OCI-LY3 (cell line): ENCODE data around the gene RPL27.
"Not testable (repeated sequence)": the region's sequence is repeated elsewhere in the genome, so short reads cannot be mapped to it uniquely, and the experiment has no call there.

Experiments
- H2AFZ ChIP-seq: fragments of 200-600, 300-600 bp; shearing (Covaris generic); 2 replicates; pipeline ENCODE4 v1.6.0; 2014; ENCODE audit warnings: antibody characterized with exemption, low read depth, low read length
- H3K27ac ChIP-seq: fragments of 200-600, 300-600 bp; sonication (generic); 2 replicates; pipeline ENCODE4 v1.5.1; 2014; ENCODE audit warnings: mild to moderate bottlenecking, low read length, moderate library complexity, mixed read lengths
- H3K27me3 ChIP-seq: fragments of 200-600, 300-600 bp; sonication (generic); 2 replicates; pipeline ENCODE4 v1.6.1; 2014; ENCODE audit warnings: low read depth, low read length, mixed read lengths
- H3K36me3 ChIP-seq: fragments of 200-600, 300-600 bp; sonication (generic); replicated peaks from 2 replicates; pipeline ENCODE3; 2014; ENCODE audit warnings: low read depth, low read length, mixed read lengths
- H3K4me1 ChIP-seq: fragments of 300-600, 200-600 bp; sonication (generic); 2 replicates; pipeline ENCODE4 v1.6.1; 2014; ENCODE audit warnings: low read length, mixed read lengths
- H3K4me2 ChIP-seq: fragments of 200-600, 300-600 bp; sonication (generic); 2 replicates; pipeline ENCODE4 v1.6.1; 2014; ENCODE audit warnings: low read length, mixed read lengths
- H3K4me3 ChIP-seq: fragments of 300-600, 200-600 bp; sonication (generic); 2 replicates; pipeline ENCODE4 v1.5.1; 2014; ENCODE audit warnings: antibody characterized with exemption, mild to moderate bottlenecking, low read length, moderate library complexity
- H3K79me2 ChIP-seq: fragments of 300-600, 200-600 bp; shearing (Covaris generic); 2 replicates; pipeline ENCODE4 v1.6.1; 2014; ENCODE audit warnings: mild to moderate bottlenecking, low read length, mixed read lengths
- H3K9ac ChIP-seq: fragments of 300-600, 200-600 bp; shearing (Covaris generic); 2 replicates; pipeline ENCODE4 v1.6.0; 2014; ENCODE audit warnings: mild to moderate bottlenecking, low read length, moderate library complexity
- H3K9me3 ChIP-seq: fragments of 200-600, 300-600 bp; shearing (Covaris generic); 2 replicates; pipeline ENCODE4 v1.6.1; 2014; ENCODE audit warnings: low read length, mixed read lengths; ENCODE audit not compliant: insufficient read depth
- H4K20me1 ChIP-seq: fragments of 200-600, 300-600 bp; sonication (generic); 2 replicates; pipeline ENCODE4 v1.6.1; 2016; ENCODE audit warnings: low read length, mixed read lengths; ENCODE audit not compliant: insufficient read depth
- EZH2phosphoT487 ChIP-seq: fragments of 200-600 bp; shearing (Covaris generic); IDR thresholded peaks from 2 replicates; pipeline ENCODE4 v1.6.1; 2018; ENCODE audit warnings: antibody characterized with exemption, mixed run types, low read depth
- TF ChIP-seq, protein P1 (sequence below): fragments of 200-600, 300-600 bp; sonication (generic); IDR thresholded peaks from 2 replicates; pipeline ENCODE4 v1.5.1; 2014; ENCODE audit warnings: antibody characterized with exemption, low read length, low read depth

RPL27 gene

DNA sequence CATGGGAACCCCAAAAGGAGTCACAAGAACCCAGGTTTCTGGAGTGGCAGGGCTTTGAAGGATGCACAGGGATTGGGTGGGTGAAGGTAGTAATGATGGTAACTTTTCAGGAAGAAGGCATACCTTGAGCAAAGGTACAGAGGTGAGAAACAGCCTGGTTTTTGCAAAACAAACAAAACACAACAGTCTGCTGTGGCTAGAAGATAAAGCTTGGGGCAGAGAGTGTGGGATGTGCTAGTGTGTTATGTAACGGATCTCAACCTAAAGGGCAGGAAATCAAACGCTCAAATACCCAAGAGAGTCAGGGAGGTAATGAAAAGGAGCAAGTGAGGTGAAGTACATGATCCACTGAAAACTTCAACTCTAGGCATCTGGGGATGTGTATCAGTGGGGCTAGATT lies 23.0 kb upstream of the RPL27 start:
- TF ChIP-seq, protein P1, sequence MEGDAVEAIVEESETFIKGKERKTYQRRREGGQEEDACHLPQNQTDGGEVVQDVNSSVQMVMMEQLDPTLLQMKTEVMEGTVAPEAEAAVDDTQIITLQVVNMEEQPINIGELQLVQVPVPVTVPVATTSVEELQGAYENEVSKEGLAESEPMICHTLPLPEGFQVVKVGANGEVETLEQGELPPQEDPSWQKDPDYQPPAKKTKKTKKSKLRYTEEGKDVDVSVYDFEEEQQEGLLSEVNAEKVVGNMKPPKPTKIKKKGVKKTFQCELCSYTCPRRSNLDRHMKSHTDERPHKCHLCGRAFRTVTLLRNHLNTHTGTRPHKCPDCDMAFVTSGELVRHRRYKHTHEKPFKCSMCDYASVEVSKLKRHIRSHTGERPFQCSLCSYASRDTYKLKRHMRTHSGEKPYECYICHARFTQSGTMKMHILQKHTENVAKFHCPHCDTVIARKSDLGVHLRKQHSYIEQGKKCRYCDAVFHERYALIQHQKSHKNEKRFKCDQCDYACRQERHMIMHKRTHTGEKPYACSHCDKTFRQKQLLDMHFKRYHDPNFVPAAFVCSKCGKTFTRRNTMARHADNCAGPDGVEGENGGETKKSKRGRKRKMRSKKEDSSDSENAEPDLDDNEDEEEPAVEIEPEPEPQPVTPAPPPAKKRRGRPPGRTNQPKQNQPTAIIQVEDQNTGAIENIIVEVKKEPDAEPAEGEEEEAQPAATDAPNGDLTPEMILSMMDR: no peak
- no peak for TF ChIP-seq EZH2phosphoT487
- Histone ChIP-seq H3K27me3 (no peaks in the 10 kb centered on the region), H3K4me1 (peaks cover 30% of the 10 kb centered on the region), H3K36me3 (peaks cover 2% of the 10 kb centered on the region), H3K27ac (peak overlapping the region; percentile 50), H2AFZ (no peak overlapping the region), H4K20me1 (no peaks in the 10 kb centered on the region), H3K4me2 (peak overlapping the region; percentile 58), H3K9ac (no peak overlapping the region), H3K4me3 (0 out of 2 replicates have a peak overlapping the region, but pooled peaks have one; percentile 0), H3K79me2 (peaks cover 10% of the 10 kb centered on the region), H3K9me3 (no peaks in the 10 kb centered on the region)

DNA sequence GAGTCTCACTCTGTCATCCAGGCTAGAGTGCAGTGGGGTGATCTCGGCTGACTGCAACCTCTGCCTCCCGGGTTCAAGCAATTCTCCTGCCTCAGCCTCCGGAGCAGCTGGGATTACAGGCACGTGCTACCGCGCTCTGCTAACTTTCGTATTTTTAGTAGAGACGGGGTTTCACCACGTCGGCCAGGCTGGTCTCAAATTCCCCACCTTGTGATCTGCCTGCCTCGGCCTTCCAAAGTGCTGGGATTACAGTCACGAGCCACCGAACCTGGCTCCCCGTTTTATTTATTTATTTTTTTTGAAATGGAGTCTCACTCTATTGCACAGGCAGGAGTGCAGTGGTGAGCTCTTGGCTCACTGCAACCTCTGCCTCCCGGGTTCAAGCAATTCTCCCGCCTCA lies 22.5 kb upstream of the RPL27 start:
- not testable (repeated sequence) for H2AFZ ChIP-seq, H3K36me3 ChIP-seq, H3K9me3 ChIP-seq, H3K27me3 ChIP-seq, H3K9ac ChIP-seq, H4K20me1 ChIP-seq
- Histone ChIP-seq H3K4me3 (peak overlapping the region; percentile 0; the same call in 1 of the 2 replicates), H3K27ac (peak overlapping the region; percentile 50), H3K4me1 (peaks cover 30% of the 10 kb centered on the region), H3K4me2 (peak overlapping the region; percentile 58), H3K79me2 (peaks cover 12% of the 10 kb centered on the region)

DNA sequence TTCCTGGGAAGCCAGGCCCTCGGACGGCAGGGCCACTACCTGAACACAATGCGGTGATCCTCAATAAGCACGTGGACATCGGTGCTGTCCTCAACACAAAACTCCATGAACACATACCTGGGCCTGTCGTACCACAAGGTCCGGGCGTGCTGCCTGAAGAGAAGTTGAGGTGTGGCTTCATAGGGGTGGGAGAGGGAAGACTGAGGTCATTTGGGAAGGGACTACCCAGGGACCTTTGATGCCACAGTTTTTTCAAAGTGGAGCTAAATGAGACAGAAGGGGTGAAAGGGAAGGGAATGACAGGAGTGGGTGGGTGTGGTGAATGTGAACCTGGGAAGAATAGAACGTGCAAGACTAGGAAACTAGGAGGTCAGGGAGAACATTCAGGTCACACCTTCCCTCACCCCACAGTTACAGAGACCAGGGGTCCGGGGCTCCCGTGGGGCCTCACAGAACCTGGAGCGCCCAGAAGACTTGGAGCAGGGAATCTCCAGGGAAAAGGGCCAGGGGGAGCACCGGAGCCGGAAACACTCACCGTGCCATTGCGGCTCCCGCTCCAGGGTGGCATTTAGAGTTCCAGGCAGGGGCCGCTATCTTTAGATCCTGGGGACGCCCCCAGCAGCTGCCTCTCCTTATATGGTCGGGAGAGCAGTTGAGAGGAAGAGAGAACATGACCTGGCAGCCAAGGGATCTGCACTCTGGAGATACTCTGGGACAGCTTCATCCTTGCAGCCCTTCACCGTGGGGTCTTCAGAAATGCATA lies 18.5 kb upstream of the RPL27 start, which contains the start of gene PTGES3L:
Gene PTGES3L, minus strand, starts transcription at position 570 of the 763 bp plus-strand sequence. Its CDS starts 27 bp downstream, at position 543.
- peaks cover 50% of the 10 kb centered on the region for H3K4me1 ChIP-seq
- peaks cover 50% of the 10 kb centered on the region for H3K79me2 ChIP-seq
- 0 out of 2 replicates have a peak within 1 kb of the TSS, but pooled peaks have one; percentile 19 for H2AFZ ChIP-seq
- H3K27ac ChIP-seq: peak within 1 kb of the TSS; percentile 88
- peak within 1 kb of the TSS; percentile 83 for H3K4me3 ChIP-seq
- no peaks in the 10 kb centered on the region for H3K27me3 ChIP-seq
- H3K9me3 ChIP-seq: no peaks in the 10 kb centered on the region
- no peak for TF ChIP-seq EZH2phosphoT487
- TF ChIP-seq, protein P1: no peak
- H3K36me3 ChIP-seq: peaks cover 13% of the 10 kb centered on the region
- H3K4me2 ChIP-seq: peak within 1 kb of the TSS; percentile 98
- peak within 1 kb of the TSS; percentile 95 for H3K9ac ChIP-seq
- H4K20me1 ChIP-seq: peaks cover 5% of the 10 kb centered on the region; the same call in 1 of the 2 replicates

DNA sequence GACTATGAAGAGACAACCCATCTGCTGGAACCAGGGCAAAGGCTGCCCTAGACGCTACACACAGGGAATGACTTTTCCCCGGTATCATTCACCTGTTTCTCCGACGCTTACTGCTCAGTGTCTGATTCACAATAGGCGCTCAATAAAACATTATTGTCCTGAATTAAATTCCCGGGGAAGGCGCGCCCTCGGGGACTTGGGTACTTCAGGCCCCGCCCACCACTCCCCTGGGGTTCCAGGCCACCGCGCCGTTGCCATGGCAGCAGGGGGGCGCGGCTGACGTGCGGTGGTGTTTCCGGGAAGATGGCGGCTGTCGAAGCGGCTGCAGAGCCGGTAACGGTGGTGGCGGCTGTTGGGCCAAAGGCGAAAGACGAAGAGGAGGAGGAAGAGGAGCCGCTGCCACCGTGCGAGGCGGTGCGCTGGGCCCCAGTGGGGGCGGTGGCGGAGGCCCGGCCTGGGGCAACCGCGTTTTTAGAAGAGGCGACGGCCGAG lies 17.9 kb upstream of the RPL27 start, which contains the start of gene RUNDC1:
Gene RUNDC1, plus strand, starts transcription at position 292 of the 492 bp plus-strand sequence. Its CDS starts 12 bp downstream, at position 304.
- no peaks in the 10 kb centered on the region for H3K27me3 ChIP-seq
- peak within 1 kb of the TSS; percentile 98 for H3K4me2 ChIP-seq
- H3K27ac ChIP-seq: peak within 1 kb of the TSS; percentile 88
- H3K4me1 ChIP-seq: peaks cover 51% of the 10 kb centered on the region
- no peaks in the 10 kb centered on the region for H3K9me3 ChIP-seq
- H3K9ac ChIP-seq: peak within 1 kb of the TSS; percentile 95
- peaks cover 50% of the 10 kb centered on the region for H3K79me2 ChIP-seq
- 0 out of 2 replicates have a peak within 1 kb of the TSS, but pooled peaks have one; percentile 19 for H2AFZ ChIP-seq
- H3K36me3 ChIP-seq: peaks cover 13% of the 10 kb centered on the region
- peaks cover 5% of the 10 kb centered on the region; the same call in 1 of the 2 replicates for H4K20me1 ChIP-seq
- peak within 1 kb of the TSS; percentile 83 for H3K4me3 ChIP-seq
- TF ChIP-seq, protein P1: no peak
- no peak for TF ChIP-seq EZH2phosphoT487
